Common myeloid progenitor, CD34-positive (primary cell): Measurements from ENCODE around the gene TMEM45B. TPM values are rescaled to one million over a fixed set of nuclear protein-coding genes. Genes with fewer than 3 reads are reported as not detected.

ENCODE experiments used
- CTCF ChIA-PET: fragments of 350-600 bp; sonication (Branson Sonifier 250); formaldehyde crosslinking; loops from one replicate; lab custom pipeline; 2021; ENCODE audit warnings: antibody characterized with exemption; lab: Charles Lee
- POLR2A ChIA-PET: fragments of 350-600 bp; sonication (Branson Sonifier 250); formaldehyde crosslinking; loops from one replicate; lab custom pipeline; 2021; ENCODE audit warnings: antibody characterized with exemption; lab: Charles Lee
- DNase-seq, 3 donors: peaks; one replicate each; pipeline versions ENCODE4 v3.0.0 to v3.0.0-alpha.2; 2013
- H3K27ac ChIP-seq, 2 experiments: 1 replicate in 1 of 2; 2 replicates in 1 of 2; pipeline ENCODE4 v1.7.0; 2013; ENCODE audit warnings: inconsistent platforms in 2 of 2, low read length in 2 of 2, mild to moderate bottlenecking in 2 of 2, low read depth in 1 of 2, moderate library complexity in 1 of 2; ENCODE audit not compliant: severe bottlenecking in 2 of 2, insufficient read depth in 1 of 2, poor library complexity in 1 of 2
- H3K27me3 ChIP-seq, 5 experiments: replicated peaks in 2 of 5; 1 replicate in 3 of 5; 2 replicates in 2 of 5; pipeline versions ENCODE4 v1.6.1 to v1.7.0; 2013; ENCODE audit warnings: low read length in 4 of 5, mild to moderate bottlenecking in 2 of 5, moderate library complexity in 2 of 5, inconsistent platforms in 1 of 5; ENCODE audit not compliant: insufficient read depth in 5 of 5, control insufficient read depth in 4 of 5
- H3K36me3 ChIP-seq, 4 experiments: 1 replicate in 2 of 4; 2 replicates in 2 of 4; pipeline versions ENCODE4 v1.6.1 to v1.7.0; 2013; ENCODE audit warnings: low read length in 3 of 4, control low read depth in 1 of 4, mild to moderate bottlenecking in 1 of 4; ENCODE audit not compliant: control insufficient read depth in 4 of 4, insufficient read depth in 4 of 4
- H3K4me1 ChIP-seq, 4 experiments: 1 replicate in 3 of 4; 2 replicates in 1 of 4; pipeline versions ENCODE4 v1.6.1 to v1.7.1; 2013; ENCODE audit warnings: low read length in 3 of 4, mild to moderate bottlenecking in 3 of 4, control low read depth in 1 of 4, inconsistent platforms in 1 of 4, moderate library complexity in 1 of 4; ENCODE audit not compliant: control insufficient read depth in 4 of 4, insufficient read depth in 4 of 4; ENCODE audit errors: control extremely low read depth in 1 of 4
- H3K4me3 ChIP-seq, 7 experiments: 1 replicate in 4 of 7; 2 replicates in 3 of 7; pipeline versions ENCODE4 v1.5.1 to v1.7.0; 2013; ENCODE audit warnings: mild to moderate bottlenecking in 7 of 7, low read length in 6 of 7, moderate library complexity in 6 of 7, inconsistent platforms in 2 of 7, low read depth in 2 of 7, control low read depth in 1 of 7; ENCODE audit not compliant: insufficient read depth in 4 of 7, control insufficient read depth in 1 of 7; ENCODE audit errors: extremely low read depth in 1 of 7
- H3K9me3 ChIP-seq, 5 experiments: 1 replicate in 4 of 5; 2 replicates in 1 of 5; pipeline versions ENCODE4 v1.6.1 to v1.7.1; 2013; ENCODE audit warnings: low read length in 4 of 5, mild to moderate bottlenecking in 2 of 5, inconsistent platforms in 1 of 5, low read depth in 1 of 5, moderate library complexity in 1 of 5; ENCODE audit not compliant: control insufficient read depth in 4 of 5, insufficient read depth in 2 of 5; ENCODE audit errors: control extremely low read depth in 1 of 5
- WGBS: methylation state at CpG from one replicate; pipeline ENCODE4 v1.1.5; 2013; ENCODE audit not compliant: insufficient coverage; 5-methylcytosine and 5-hydroxymethylcytosine counted together
- polyA plus RNA-seq: library from polyadenylated mRNA; unstranded; fragments of 120-200 nt; gene quantifications from one replicate; pipeline ENCODE4 v1.2.1, GENCODE V29; 2013

Gene TMEM45B
- 0.08 TPM for polyA plus RNA-seq

- Histone ChIP-seq H3K4me1 (peaks cover 0 to 15% (median 7%) of the 10 kb centered on the region in 4 experiments), H3K4me3 (peak within 1 kb of the TSS in 4 of 7 experiments; percentile 17 to 52 (median 43)), H3K36me3 (no peaks in the 10 kb centered on the region), H3K27ac (no peak within 1 kb of the TSS), H3K9me3 (peaks cover 0 to 8% (median 4%) of the 10 kb centered on the region in 5 experiments), H3K27me3 (peaks cover 0 to 50% (median 17%) of the 10 kb centered on the region in 5 experiments)
- ChIA-PET CTCF (no interaction called here), POLR2A (no interaction called here)
- 3% methylated on average over 49 of the region's 68 CpGs for WGBS
- peak in 1 of 3 donors; percentile 24 for DNase-seq
These were observed at the start of gene TMEM45B for GRCh38 chr11:129815596-129816461. TMEM45B (plus strand) TSS chr11:129815848; CDS start chr11:129852483, 36,635 bp downstream.

- H3K4me1 ChIP-seq, result no peaks in the 10 kb centered on the region
- DNase-seq, result peak; percentile 23 to 43 (median 38)
- no peaks in the 10 kb centered on the region for H3K36me3 ChIP-seq
- WGBS, result 36% methylated on average over 5 of the region's 7 CpGs
- no peaks in the 10 kb centered on the region for H3K27me3 ChIP-seq
- peaks cover 0 to 8% (median 0%) of the 10 kb centered on the region in 5 experiments for H3K9me3 ChIP-seq
- POLR2A ChIA-PET, result no interaction called here
- CTCF ChIA-PET, result no interaction called here
- no peak overlapping the region for H3K4me3 ChIP-seq
- H3K27ac ChIP-seq, result no peak overlapping the region
These were observed 48.6 kb upstream of the TMEM45B start for GRCh38 chr11:129766898-129767604.

- Histone ChIP-seq H3K4me3 (no peak overlapping the region), H3K9me3 (peaks cover 0 to 12% (median 0%) of the 10 kb centered on the region in 5 experiments), H3K36me3 (no peaks in the 10 kb centered on the region), H3K27me3 (no peaks in the 10 kb centered on the region), H3K27ac (no peak overlapping the region), H3K4me1 (no peaks in the 10 kb centered on the region)
- POLR2A ChIA-PET, result no interaction called here
- CTCF ChIA-PET, result interaction anchor here (1.1 kb wide), 1 partner anchor 19 kb away, joined by 3 read pairs; no protein-coding TSS in a partner anchor
- WGBS, result no CpG with 5 or more reads among the region's 4 CpGs
- DNase-seq, result no peak
These were observed 47.8 kb upstream of the TMEM45B start for GRCh38 chr11:129767827-129768226.

GRCh38 chr11:129768356-129768755, 47.3 kb upstream of the TMEM45B start:
- no peak overlapping the region for H3K4me3 ChIP-seq
- DNase-seq, result no peak
- POLR2A ChIA-PET, result interaction anchor here (0.6 kb wide), 1 partner anchor 9 kb away, joined by 3 read pairs; no protein-coding TSS in a partner anchor
- CTCF ChIA-PET, result interaction anchor here (1.1 kb wide), 1 partner anchor 20 kb away, joined by 3 read pairs; no protein-coding TSS in a partner anchor
- H3K4me1 ChIP-seq, result no peaks in the 10 kb centered on the region
- no peaks in the 10 kb centered on the region for H3K27me3 ChIP-seq
- no peak overlapping the region for H3K27ac ChIP-seq
- H3K9me3 ChIP-seq, result peaks cover 0 to 12% (median 0%) of the 10 kb centered on the region in 5 experiments
- no peaks in the 10 kb centered on the region for H3K36me3 ChIP-seq
- 100% methylated on average over 1 of the region's 1 CpG for WGBS

GRCh38 chr11:129769059-129769458, 46.6 kb upstream of the TMEM45B start:
- Histone ChIP-seq H3K4me3 (no peak overlapping the region), H3K9me3 (peaks cover 0 to 12% (median 0%) of the 10 kb centered on the region in 5 experiments), H3K27me3 (no peaks in the 10 kb centered on the region), H3K27ac (no peak overlapping the region), H3K4me1 (no peaks in the 10 kb centered on the region), H3K36me3 (no peaks in the 10 kb centered on the region)
- no peak for DNase-seq
- ChIA-PET CTCF (no interaction called here), POLR2A (no interaction called here)

GRCh38 chr11:129770993-129771392, 44.7 kb upstream of the TMEM45B start:
- peaks cover 0 to 14% (median 0%) of the 10 kb centered on the region in 5 experiments for H3K9me3 ChIP-seq
- no peak overlapping the region for H3K27ac ChIP-seq
- WGBS, result 100% methylated on average over 1 of the region's 1 CpG
- H3K27me3 ChIP-seq, result no peaks in the 10 kb centered on the region
- ChIA-PET POLR2A (no interaction called here), CTCF (no interaction called here)
- no peak overlapping the region for H3K4me3 ChIP-seq
- H3K36me3 ChIP-seq, result no peaks in the 10 kb centered on the region
- no peak for DNase-seq
- H3K4me1 ChIP-seq, result no peaks in the 10 kb centered on the region
